NCI-H2227 (cell line): Measurements from ENCODE around the gene MYO3A.

Experiments
- DNase-seq: peaks from one replicate; lab custom pipeline; 2025; ENCODE audit not compliant: unreplicated experiment; lab: John Stamatoyannopoulos, UW

MYO3A gene

DNA sequence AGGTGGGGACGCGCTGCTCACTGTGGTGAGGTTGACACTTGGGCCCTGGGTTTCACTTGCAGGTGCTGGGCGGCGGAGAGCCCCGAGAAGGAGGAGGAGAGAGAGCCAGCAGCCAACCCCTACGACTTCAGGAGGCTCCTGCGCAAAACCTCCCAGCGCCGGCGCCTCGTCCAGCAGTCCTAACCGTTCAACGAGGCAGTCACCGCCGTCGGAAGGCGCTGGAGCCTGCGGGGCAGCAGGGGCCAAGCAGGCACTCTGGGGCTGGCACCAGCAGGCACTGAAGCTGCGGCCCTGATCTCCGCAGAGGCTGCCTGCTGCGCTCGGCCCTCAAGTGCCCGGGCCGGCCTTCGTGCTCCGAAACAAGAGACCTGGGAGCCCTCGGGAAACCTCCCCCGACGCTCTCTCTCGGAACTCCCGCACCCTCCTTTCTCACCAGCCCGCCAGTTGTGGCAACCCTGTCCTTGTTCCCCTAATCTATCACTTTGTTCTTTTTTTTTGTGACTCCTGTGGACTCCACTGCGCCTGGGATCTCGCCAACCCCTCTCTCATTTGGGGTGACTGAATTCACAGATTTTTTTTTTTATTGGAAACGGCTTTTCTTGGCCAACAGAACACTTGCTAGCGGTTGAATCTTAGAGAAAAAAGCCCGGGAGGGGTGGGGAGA is 277.9 kb downstream of the MYO3A start:
- peak; percentile 31 for DNase-seq

DNA sequence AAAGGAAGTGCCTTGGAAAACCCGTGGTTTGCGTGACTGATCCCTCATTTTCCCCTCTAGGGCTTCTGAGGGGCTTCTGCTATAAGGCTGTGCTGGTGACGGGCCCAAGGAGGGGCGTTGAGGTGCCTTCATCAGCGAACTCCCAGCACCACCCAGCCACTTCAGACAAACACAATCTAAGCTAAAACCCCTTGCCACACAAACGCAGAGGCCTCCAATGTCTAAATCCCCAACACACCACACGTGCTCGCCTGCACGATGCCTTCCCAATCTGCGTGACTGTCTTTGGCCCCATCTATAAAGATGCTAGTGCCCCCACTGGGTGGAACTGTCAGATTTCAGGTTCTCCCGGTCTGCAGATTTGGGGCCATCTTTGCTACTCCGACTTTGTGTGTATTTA is 278.5 kb downstream of the MYO3A start:
- no peak for DNase-seq

DNA sequence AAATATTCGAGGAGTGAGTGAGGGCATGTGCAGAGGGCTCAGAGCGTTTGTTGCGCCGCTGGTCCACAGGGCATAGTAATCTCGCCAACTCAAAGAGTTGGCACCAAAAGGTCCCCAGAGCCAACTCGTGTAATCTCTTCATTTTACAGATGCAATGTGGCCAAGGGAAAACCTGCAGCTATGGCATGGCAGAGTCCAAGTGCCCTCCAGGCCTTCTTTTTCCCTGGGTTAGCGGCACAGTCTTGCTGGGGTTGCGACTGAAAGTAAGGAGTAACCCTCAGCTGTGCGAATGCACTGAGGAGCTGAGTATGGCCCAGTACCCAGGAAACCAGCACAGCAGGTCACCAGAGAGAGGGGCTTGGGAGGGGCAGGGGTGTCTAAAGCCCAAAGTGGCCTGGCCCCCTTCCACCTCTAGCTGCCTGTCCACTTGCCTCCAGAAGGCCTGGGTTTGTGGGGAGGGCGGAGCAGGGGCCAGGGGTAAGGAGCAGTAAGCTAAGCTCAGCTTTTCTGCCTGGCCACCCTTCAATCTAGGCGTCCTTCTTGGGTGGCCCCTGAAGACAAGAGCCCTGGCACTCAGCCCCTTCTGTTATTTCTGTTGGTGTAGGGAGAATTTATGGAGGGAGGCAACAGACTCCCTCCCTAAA is 279.2 kb downstream of the MYO3A start:
- DNase-seq, result no peak

DNA sequence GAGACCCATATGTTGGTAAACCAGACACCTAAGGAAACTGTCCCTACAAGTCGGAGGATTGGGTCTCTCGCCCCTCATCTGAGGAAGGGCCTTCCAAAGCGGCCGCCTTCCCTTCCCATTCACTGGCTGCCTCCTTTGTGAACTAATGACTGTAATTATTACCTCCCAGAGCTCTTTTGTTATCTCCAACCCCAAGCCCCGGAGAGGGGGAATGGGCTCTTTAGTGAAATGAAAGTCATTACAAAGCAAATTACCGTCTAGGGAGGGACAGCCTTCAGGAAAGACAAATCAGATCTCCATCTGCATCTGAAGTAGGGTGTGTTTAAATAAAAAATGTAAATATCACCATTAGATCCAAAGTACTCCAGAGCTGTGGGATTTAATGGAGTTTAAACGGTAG is 280.0 kb downstream of the MYO3A start:
- DNase-seq, result peak; percentile 92

DNA sequence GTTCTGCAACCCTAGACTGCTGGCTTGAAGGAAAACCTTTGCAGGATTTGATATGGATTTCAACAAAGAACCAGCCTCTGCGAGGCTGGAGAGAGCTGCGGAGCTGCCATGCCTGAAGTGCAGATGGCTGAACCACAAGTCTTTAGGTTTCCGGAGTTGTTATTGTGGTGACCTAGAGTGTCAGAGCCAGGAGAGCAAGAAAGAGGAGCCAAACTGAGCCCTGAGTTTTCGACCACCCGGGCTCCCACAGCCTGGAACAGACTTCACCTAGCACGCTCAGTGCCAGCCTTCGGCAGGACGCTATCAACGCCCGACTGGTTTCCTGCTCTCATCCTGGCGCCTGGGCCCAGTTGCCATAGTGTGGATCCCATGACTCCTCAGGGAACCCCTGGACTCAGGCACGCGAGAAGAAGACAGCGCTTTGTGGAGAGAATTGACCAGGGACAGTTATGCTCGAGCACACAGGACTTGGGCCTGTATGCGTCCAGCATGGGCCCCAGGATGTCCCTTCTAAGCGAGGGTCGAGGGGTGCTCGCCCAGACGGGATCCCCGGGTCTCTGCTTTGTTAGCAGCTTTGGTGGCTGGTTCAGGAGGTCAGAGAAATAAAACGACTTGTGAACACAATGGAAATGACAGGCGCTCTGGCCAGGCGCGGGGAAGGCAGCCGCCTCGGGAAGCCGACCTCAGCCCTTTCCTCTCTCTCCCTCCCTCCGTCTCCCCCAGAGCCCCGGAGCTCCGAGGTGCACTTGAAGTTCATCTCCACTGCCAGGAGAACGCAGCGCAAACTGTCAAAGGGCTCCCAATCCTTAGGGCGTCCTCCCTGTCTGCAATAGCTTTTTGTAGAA is 280.7 kb downstream of the MYO3A start:
- DNase-seq, result peak; percentile 61

DNA sequence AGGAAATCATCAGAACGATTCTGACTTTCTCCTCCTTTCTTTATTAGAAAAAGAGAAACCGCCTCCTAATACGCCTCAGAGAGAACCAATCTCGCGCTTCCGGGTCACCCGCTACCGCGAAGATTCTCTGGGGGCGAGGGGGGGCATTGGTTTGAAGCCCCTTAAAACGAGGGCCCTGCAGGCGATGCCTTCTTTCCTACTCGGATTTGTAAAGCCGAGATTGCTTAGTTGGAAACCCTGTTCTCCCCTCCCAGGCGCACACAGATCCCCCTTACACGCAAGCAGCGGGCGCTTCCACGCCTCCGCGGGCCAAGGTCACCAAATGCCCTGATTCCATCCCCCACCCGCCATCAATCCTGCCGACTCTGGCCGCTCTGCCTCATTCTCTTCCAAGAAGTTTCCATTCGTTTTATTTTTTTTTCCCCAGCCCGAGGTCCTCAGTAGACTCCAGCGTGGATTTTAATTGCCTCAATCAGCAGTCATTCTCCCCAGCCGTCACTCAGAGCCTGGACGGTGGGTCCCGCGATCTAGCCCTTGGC is 281.4 kb downstream of the MYO3A start:
- DNase-seq, result peak; percentile 74

DNA sequence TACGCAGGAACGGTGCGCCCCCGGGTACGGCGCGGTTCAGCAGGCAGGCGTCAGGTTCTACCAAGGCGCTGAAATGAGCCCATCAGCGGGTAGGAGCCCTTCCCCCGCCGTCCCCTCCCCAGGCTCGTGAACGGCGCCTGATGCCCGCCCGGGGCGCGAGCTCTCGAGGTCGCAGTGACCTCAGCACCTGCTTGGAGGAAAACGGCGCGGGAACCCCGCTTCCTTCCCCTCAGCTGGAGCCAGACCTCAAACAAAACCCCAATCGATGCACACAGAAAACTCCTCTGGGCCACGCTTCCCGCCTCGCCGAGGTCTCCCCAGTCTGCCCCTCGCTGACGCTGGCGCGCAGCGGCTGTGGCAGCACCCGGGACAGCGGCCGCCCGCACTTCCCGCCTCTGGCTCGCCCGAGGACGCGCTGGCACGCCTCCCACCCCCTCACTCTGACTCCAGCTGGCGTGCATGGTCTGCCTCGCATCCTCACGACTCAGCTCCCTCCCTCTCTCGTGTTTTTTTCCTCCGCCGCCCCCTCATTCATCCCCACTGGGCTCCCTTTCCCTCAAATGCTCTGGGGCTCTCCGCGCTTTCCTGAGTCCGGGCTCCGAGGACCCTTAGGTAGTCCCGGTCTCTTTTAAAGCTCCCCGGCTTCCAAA is 282.0 kb downstream of the MYO3A start:
- DNase-seq, result peak; percentile 81

DNA sequence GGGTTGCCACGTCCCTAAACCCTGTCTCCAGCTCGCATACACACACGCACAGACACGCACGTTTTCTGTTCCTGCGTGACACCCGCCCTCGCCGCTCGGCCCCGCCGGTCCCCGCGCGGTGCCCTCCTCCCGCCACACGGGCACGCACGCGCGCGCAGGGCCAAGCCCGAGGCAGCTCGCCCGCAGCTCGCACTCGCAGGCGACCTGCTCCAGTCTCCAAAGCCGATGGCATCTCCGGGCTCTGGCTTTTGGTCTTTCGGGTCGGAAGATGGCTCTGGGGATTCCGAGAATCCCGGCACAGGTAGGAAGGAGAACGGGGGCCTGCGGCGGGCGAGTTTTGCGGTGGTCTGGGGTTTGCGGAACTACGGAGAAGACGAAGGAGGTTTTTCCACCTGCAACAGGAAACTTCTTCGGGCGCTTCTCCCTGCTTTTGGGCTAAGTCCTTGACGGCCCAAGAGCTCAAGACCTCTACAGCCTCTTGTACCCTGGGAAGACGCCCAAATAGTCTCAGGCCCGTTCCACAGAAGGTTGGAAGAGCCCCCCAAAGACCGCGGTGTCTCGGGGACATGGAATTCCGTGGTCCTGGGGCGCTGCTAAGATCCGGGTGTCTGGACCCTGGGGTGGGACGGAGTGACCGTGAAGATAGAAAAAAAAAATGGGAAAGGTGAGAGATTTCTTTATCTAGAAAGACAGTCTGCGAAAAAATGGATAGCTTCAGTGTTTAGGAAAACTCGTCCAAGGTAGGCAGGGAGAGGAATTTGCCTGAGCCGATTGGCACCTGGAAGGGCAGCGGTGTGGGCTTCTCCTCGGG is 282.8 kb downstream of the MYO3A start, which contains the start of gene GAD2:
GAD2 (plus strand) TSS at position 190 of the 811 bp plus-strand sequence; CDS start at position 226, 36 bp downstream.
- DNase-seq, result peak; percentile 56

DNA sequence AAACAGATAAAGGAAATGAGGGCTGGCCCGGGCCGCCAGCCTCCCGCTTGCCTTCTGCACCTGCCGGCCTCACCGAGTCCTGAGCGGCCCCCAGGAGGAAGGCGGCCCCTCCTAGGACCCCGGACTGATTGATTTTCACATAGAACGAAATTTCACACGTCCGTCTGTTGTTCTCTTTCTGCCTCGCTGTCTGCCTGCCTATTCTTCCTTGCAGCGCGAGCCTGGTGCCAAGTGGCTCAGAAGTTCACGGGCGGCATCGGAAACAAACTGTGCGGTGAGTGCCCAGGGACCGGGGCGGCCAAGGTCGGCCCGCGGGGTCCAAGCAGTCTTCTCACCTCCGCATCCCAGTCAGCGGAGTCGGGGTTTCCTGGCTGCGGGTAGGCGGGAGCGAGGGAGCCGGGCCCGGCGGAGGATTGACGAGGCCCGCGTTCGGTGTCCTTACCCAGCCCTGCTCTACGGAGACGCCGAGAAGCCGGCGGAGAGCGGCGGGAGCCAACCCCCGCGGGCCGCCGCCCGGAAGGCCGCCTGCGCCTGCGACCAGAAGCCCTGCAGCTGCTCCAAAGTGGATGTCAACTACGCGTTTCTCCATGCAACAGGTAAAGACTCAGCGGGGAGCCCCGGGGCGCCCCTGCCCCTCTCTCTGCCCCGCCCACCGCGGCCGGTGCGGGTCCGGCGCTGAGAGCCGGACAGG is 283.5 kb downstream of the MYO3A start:
- peak; percentile 92 for DNase-seq

DNA sequence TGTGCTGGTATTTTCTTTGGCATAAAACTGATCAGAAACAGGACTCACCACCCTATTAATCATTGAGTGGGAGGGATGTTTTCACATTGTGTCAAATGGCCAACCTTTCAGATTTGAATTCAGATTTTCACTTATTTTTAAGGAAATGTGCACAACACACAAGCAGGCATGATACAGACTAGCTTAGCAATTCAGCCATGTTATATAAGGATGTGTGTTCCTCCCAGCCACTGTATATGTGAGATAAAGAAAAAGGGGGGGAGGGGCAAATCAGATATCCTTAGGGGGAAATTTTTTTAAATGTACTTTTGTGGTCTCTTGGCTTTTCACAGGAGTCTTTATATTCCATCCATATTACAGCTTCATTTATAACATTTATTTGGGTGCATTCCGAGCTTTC is 285.6 kb downstream of the MYO3A start:
- DNase-seq, result peak; percentile 22

DNA sequence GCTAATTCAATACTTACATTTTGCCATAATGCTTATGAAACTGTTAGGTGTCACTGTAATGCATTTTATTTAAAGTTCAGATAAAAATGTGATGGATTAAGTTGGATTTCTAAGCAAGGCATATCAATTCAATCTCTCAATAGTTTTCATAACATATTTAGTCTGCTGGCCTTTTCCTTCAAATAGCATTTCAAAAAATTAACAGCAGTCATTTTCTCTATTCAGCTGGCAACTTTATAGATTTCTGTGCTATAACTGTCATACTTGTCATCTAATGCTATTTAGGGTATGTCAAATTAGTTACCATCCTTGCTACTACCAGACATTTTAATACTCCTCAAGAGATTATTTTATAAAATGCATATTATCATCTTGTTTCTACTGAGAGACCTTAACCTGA is 286.9 kb downstream of the MYO3A start:
- no peak for DNase-seq

DNA sequence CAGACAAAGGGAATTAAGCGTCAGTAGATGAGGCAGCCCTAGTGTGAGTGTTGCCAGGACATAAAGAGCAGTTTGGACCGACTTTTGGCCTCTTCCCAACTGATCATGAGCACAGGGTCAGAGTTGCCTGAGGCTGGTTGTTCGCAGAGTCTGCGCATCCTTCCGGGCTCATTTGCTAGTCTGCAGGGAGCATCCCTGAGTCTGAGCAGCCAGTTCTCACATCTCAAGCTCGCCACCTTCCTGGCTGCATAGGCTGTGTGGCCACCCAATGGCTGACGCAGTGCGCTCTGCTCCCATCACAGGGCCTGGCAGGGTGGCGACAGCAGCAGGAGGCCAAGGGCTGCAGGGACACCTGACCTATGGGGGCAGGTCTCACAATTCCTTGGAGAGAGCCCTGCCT is 287.5 kb downstream of the MYO3A start:
- DNase-seq, result peak; percentile 50

DNA sequence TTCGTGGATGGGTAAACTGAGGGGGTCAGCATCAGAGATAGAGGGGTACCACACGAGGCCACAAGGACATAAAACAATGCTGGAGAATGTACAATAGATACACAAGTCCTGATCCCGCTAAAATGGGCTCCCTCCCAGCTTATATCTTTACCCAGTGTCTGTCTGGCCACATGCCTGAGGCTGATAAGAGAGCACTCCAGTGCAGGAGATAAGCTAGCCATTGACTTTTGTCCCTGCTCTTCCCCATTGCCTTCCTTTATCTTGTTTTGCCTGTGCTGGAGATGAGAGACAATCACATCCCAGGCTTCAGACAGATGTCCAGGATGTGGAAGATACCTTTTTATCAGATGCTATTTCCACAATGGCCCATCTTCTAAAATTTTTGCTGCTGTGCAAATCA is 288.5 kb downstream of the MYO3A start:
- no peak for DNase-seq

DNA sequence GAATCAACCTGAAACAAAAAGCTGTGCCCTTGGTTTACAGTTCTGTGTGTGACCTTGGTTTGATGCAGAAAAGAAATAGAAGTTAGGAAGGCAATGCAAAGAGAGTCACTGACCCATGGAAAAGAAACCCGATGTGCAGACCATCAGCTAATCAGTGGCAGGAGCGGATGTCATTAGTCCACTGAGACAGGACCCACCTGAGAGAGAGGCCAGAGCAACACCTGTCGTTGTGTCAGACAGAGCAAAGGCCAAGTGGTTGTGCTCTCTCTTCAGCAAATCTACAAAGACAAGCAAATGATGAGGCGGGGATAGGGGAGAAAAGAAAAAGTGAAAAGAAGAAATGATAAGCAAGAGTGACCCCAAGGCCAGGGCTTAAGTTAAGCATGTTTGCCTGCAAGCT is 291.3 kb downstream of the MYO3A start:
- no peak for DNase-seq

DNA sequence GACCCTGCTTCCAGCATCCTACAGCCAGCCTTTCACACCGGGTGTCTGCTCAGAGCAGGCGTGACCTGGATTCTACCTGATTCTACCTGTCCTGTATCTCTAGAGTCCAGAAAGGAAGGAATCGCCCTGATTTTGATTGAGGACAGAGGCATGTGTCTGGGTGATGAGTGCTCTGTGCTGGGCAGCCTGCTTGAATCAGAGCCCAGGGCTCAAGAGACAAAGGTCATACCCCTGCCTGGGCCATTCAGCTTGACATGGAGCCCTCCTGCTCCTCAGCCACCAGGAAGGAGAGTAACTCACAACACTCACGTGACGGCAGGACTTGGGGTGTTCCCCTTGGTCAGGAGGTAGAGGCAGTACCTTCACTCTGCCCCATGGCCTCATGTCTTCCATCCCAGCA is 293.8 kb downstream of the MYO3A start:
- DNase-seq, result no peak

DNA sequence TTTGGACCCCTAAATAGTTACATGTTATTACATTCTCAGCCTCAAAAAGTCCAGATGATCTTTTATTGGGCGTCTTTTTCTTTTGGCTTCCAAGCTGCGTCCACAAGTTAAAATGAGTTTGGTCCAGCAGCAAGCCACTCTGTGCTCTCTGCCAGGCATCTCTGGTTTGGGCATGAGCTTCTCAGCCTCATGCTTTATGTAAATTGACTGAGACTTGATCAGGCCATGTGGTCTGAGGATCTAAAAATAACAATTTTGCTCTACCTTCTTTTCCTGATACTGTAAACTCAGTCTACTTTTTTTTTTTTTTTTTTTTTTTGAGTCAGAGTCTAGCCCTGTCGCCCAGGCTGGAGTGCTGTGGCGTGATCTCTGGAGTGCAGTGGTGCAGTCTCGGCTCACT is 298.1 kb downstream of the MYO3A start:
- DNase-seq, result no peak

DNA sequence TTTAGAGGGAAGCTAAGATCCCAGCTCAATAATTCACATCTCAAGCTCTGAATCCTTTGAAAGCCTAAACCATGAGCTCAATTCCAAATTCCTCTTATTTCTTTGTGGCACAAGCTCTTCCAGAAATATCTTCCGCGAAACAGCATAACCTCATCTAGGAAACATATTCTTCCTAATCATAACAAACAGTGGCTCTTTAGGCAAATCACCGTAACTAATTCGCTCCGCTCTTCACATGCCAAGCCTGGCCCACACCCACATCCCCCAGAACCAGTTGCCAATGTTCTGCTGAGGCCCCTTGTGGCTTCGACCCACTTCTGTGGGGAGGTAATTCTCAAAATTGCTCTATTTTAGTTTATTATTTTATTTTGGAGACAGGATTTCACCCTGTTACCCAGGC is 301.7 kb downstream of the MYO3A start:
- no peak for DNase-seq

DNA sequence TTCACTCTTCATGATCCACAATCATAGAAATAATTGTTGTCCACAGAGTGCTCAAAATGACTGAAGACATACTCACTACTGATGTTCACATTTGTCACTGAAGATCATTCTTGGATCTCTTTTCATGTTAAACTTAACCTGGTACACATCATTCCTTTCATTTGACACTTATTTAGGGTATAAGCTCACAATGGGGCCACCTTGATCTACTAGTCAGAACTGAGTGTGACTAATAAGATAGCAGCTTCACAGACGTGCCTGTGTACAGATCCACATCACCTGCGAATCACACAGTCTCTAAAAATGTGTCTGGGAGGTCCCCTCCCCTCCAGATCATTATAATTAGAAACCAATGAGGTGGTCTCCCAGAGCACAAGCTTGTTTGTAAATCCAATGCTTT is 304.3 kb downstream of the MYO3A start:
- DNase-seq, result no peak

DNA sequence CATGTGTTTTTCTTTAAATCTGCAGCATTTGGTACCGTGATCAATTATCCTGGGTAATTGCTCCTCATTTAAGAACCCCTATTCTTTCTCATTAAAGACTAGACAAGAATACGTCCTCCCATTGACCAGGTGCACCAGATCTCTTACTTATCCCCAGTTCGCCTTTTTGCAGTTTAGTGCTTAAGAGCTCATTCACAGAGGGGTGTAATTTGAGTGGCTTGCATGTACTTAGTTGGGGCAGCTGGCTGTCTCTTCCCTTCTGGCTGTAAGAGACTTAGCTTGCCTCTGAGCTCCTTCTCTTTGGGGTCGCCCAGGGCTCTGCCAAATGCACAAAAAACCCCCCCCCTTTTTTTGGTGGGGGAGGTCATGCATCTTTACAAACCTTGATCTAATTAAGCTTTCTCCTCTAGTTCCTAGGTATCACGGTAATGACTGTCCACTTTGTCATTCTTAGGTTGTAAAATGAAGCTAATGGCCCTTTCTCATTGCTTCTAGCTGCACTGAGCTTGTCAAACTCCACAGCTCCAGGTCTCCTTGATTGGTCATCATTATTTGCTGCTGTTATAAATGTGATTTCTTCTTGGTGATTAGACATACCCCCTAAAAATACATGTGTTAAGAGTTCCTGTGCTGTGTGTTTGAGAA is 308.8 kb downstream of the MYO3A start:
- DNase-seq, result peak; percentile 81
